ENCODE results near the gene MYO9B.

GRCh38 chr19:17216058-17216670 is 140.6 kb downstream of the MYO9B start:
- TF ChIP-seq CTCF (conservative IDR thresholded peaks at IDR 0.05 in 1 of 2, IDR thresholded peaks at IDR 0.05 in 1 of 2; ENCODE audit: extremely low read depth in 1 of 2, insufficient read depth in 1 of 2, low read depth in 1 of 2, low read length in 2 of 2) (no peak), EZH2 (IDR thresholded peaks at IDR 0.05; ENCODE audit: borderline replicate concordance, low read length) (no peak)

All from mammary epithelial cell (primary cell).